Cardiac septum (tissue), 1 donor: ENCODE results near the gene INSIG2. TPM values are rescaled to one million over a fixed set of nuclear protein-coding genes. Genes with fewer than 3 reads are reported as not detected.
A peak's percentile ranks its signal among the peaks of the same experiment; 100 is the strongest.

ENCODE experiments used
- DNase-seq: peaks from one replicate; pipeline ENCODE4 v3.0.0-alpha.2; 2020; ENCODE audit warnings: low spot score
- intact Hi-C: fragments of 100-400 bp; cut with DNase I; formaldehyde crosslinking; loops from one replicate; pipeline ENCODE4 v1.14.0; 2022
- long read RNA-seq: library from polyadenylated mRNA; unstranded; transcript quantifications from one replicate; pipeline ENCODE4 v2.0.0, GENCODE V29; 2021
- total RNA-seq: library from RNA; stranded (reverse); fragmentation: NEBNext Ultra II Directional; extraction: Animal tissue kit (Norgen Biotek cat#: 25700); gene quantifications from one replicate; pipeline ENCODE4 v1.2.1, GENCODE V29; 2021
- donor health status: DM: no; HTN: no; CAD: no.

INSIG2 gene
- 14.0 TPM for total RNA-seq
- long read RNA-seq, transcript INSIG2-201 (6 exons, 2,590 nt), result major isoform, 24 of 34 reads
- long read RNA-seq, partial matches to known transcripts, result 0 of 34 reads
- long read RNA-seq, other reads (novel, unspliced or antisense), result 9 of 34 reads

DNA sequence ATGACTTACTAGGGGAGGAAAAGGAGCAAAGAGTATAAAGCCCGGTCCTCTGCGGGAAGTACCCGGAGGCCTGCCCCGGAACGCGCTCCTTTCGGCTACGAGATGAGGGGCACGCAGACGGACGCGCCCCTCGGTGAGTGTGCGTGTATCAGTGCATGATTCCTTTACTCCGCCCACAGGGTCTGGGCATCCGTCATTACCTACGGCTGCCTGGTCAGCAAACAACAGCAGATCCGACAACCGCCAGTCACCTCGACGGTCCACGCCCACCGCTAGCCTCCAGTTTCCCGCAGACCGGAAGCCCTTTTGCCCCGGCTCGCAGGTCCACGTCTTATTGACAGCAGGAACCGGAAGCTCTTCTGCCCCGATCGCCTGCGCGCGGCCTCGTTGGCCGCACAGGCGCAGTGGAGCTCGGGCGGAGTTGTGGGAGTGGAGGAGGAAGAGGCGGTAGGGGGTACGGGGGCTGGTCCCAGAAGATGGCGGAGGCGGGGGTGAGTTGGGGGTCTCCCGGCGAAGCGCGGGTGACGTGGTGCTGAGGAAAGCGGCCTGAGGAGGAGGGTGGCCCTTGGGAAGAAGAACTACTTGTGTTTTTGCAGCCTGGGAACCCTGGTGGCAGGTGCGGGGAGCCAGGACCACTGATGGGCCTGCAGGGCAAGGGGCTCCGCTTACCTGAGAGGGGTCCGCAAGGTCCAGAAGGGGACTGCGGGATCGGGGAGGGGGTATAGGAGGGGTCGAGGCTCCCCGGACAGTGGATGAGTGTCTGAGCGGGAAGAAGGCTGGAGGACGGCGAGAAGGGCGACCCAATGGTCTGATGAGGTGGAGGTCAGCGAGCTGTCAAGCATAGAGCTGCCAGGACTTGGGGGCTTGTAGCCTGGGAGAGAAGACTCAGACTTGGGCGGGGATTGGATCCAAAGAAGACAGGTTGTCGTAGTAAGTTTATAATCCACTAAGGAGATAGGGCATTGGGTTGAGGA, at the start of gene INSIG2:
Gene INSIG2 (plus strand): TSS at position 421 of the 974 bp plus-strand sequence. CDS start 8,086 bp downstream, outside the sequence.
- peak; percentile 97 for DNase-seq
- intact Hi-C loops, result loop anchor here (5.0 kb wide), 1 partner anchor 76 kb away; the partner anchor contains the start of gene CCDC93

DNA sequence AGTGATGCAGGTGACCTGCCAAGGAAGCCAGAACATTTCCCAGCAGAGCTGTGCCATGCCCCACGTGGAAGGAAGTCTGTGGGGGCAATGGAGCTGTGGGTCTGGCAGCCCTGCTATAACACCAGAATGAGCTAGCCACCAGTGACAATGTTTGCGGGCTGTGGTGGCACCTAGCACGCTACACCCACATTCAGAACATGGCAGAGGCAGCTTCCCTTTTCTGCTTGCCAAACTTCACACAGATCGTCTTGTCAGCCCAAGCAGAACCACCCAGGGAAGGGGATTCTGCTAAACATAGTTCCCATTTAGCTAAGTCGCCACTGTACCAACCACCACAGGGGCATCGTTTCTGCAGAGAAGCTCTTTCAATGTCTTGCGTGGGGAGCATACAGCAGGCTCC, 47.4 kb upstream of the INSIG2 start:
- intact Hi-C loops, result no loop called here
- DNase-seq, result no peak

DNA sequence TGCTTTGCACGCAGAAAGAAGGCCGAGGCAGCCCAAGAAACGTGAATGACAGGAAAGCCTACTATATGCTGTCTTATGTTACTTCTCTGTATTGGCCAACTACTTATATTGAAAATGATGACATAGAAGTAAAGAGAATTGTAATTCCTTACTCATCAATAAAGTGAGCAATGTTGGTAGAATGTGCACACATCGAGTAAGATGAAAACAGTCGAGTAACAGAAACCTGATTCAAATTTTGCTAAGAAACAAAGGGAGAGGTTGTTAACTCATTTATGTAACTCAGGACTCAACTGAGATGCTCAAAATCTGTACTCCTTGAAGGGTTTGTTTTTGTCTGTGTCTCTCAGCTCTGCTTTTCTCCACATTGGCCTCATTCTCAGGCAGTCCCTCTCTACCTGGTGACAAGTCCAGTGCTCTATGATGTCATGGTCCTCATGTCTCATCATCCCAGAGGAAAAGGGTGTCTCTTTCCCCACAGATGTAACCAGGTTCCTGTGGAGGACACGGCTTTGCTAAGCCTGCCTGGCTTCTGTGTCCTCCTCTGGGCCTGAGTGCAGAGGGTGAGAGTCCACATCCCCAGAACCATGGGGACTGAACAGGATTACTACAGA, 44.1 kb upstream of the INSIG2 start:
- intact Hi-C loops, result no loop called here
- DNase-seq, result no peak

DNA sequence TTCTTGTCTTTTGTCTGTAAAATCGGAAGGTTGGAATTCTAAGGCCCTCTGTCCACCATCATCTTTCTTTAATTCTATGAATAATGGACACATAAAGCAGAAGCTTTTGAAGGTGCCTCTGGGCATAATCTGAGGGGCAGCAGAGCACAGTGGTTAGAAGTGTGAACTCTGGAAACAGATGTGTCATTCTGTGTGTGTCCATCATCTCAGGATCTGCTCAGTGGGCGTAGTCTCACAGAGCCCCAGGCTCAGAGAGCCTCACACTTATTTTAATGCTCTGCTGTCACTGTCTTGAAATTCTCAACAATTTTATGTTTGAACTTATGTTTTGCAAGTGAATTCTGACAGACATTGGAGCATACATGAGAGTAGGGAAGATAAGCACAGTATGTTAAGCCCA, 43.4 kb upstream of the INSIG2 start:
- DNase-seq, result no peak
- intact Hi-C loops, result loop anchor here (5.0 kb wide), 1 partner anchor 812 kb away; no protein-coding TSS in a partner anchor

DNA sequence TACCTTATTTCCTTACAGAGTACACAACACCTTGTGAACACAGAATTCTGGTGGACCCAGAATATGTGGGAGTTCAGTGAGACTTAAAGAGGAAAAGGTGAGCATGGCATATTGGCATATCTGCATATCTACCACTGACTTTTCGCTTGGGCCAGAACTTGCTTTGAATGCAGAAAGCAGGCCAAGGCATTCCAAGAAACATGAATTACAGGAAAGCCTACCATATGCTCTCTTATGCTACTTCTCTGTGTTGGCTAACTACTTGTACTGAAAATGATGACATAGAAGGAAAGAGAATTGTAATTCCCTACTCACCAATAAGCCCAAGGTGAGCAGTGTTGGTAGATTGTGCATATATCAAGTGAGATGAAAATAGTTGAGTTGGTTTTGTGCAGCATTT, 43.0 kb upstream of the INSIG2 start:
- intact Hi-C loops, result loop anchor here (5.0 kb wide), 1 partner anchor 812 kb away; no protein-coding TSS in a partner anchor
- no peak for DNase-seq

DNA sequence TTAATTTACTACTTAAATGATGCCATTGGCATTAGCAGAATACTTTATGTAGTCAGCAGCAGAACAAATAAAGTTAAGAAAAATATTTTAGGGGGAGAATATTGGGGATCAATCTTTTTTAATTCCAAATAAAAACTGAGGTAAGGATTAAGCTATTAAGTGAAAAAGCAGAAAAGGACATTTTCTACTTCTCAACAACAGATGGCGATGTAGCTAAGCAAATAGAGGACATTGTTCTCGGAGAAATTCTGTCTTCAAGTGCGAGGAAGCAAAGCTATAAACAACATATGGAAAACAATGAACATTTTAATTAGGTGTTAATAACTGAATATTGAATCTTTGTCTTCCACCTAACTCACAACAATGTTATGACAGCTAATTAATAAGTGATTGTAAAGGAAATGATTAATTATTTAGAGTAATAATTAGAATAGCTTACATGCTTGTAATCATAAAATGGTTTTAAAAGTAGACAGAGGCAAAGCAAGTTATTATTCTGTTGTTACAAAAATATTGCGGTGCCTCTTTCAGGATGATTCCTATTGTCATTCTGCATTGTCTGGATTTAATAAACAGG, 41.5 kb upstream of the INSIG2 start:
- intact Hi-C loops, result loop anchor here (5.0 kb wide), 1 partner anchor 811 kb away; no protein-coding TSS in a partner anchor
- no peak for DNase-seq

DNA sequence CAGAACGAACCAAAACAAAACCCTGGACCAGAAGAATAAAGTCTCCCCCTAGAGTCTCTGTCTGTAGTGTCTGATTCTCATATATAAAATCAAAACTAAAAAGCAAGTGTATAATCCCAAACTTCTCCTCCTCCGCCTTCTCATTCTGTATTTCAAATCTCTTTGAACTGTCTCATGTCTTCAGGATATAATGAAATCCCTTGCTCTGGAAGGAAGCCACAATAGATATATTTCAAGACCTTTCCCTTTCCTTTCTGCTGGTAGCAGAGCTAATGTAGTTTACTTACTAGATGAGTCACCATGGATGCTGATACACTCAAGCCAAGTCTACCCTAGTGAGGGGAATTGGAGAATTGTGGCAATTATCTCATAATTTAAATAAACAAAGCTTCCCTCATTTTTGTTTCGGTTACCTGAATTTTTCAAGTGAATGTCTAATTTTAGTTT, 40.9 kb upstream of the INSIG2 start:
- DNase-seq, result no peak
- intact Hi-C loops, result loop anchor here (5.0 kb wide), 1 partner anchor 810 kb away; no protein-coding TSS in a partner anchor

DNA sequence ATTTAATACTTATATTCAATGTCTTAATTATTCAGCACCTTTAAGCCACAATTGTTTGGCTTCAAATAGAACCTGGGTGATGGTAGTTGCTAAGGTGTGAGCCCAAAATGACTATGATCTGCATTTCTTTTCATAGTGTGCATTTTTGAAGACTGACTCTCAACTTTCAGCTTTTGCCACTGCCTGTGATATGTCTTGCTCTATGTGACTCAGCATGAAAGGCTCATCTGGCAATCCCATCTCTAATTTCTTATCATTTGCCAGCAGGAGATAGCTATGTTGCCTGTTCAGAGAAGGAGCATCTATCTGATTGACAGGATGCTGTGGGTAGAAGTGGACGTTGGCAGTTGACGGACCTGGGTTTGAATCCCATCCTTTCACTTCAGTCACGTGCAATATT, 39.9 kb upstream of the INSIG2 start:
- DNase-seq, result no peak
- intact Hi-C loops, result loop anchor here (5.0 kb wide), 1 partner anchor 809 kb away; no protein-coding TSS in a partner anchor

DNA sequence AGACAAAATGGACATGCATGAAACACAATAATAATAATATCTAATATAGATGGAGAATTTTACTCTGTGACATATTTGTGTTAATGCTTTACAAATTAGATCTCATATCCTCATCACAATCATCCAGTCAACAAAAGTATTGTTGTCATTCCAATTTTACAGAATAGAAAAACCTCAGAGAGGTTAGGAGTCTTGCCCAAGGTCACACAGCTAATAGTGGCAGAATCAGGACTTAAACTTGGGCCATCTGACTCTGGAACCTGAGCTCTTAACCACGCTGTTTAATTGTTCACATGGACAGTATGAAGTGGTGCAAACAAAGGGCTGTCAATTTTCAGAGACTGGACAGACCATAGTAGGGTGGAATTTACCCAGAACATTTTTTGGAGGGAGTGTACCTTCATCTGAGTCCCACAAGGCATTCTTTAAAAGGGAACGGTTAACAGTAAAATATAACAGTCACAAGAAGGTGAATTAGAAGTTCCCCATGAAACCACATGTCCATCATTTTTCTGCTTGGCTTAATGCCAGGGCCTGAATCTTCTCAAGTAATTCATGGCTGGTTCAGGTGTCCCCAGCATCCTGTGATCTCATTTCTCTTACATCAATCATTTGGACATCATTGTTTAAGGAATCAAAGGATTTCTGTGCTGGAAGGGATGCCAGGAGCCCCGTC, 39.0 kb upstream of the INSIG2 start:
- intact Hi-C loops, result loop anchor here (5.0 kb wide), 1 partner anchor 808 kb away; no protein-coding TSS in a partner anchor
- DNase-seq, result no peak

DNA sequence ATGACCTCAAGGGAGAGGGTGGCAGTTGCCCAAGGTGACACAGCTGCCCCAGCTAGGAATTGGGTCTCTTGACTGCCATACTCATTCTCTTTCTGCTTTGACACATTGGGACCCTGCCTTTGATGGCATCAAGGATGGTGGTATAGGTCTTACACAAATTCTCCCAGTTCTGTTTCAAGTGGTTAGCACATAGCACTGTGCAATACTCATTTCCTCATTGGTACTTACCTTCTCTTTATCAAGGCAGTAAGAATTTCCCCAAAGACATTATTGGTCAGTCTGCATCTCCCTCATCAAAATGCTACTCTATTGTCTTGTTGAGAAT, 38.5 kb upstream of the INSIG2 start:
- no peak for DNase-seq
- intact Hi-C loops, result loop anchor here (5.0 kb wide), 1 partner anchor 808 kb away; no protein-coding TSS in a partner anchor

DNA sequence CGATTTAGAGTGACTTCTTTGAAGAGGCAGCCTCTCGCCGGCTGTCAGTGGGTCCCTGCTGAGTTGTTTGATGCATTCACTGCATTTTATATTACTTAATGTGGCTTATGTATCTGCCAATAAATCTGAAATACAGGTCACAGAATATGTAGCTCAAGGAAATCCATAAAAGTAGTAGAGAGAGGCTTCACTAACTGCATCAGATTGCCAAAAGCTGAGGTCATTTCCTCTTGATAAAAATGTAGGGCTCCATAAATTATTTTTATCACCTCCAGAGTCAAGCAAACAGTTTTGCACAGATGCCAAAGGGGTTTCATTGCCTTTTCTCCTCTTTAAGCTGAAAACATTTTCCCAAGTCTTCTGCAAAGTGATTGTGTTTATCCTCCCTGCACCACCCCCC, 37.9 kb upstream of the INSIG2 start:
- intact Hi-C loops, result no loop called here
- DNase-seq, result no peak

DNA sequence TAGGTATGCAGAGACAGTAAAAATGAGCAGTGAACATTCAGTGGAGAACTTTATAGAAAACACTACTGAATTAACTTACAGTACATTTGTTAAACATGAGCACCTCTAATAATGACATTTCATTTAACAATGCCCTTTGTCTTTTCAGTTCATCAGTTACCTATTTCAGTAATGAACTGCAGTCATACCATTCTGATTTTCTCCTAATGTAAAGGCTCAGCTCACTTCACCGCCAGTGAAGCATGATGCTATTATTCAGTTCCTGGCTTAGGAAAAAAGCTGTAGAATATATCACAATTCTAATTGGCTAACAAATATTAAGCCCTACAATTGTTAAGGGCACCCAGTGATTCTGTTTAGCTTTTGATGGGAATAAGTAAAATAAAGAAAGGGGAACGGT, 37.3 kb upstream of the INSIG2 start:
- no peak for DNase-seq
- intact Hi-C loops, result no loop called here

DNA sequence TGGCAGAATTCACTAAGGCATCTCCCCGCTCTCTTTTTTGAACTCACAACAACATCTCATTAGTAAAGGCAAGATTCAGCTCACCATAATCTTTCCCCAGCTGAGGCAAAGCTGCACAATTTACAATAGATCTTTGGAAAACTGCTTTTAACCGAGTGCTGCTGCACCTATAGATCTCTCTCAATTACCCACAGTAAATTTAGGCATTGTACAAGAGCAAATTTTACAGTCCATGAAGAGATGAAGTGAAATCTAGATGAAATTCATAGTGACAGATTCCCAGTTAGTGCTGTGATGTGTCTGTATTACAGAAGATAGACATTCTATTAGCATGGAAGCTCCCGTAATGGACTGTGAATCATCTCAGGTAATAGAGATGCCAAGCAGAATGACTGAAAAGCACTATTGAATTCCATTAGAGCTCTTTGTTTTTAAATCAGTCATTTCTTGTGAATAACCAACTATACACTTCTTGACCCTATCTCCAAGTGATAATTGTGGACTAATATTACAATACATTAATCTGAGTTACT, 36.4 kb upstream of the INSIG2 start:
- intact Hi-C loops, result no loop called here
- no peak for DNase-seq

DNA sequence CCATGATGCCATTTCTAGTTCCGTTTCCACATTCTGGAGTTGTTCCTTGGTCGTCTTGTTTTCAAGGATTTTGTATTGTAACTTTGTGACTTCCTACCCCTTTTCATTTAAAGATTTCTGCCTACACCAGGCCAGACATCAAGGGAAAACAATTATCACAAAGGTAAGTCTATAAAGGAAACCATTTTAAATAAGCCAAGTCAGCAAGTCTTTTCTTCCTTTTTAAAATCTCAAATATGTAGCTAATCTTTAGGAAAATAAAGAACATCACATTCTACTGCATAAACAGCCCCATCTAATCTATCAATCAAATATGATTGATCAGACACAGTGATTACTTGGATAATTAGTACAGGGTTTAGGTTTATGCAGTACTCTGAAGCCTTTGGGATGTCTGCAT, 35.8 kb upstream of the INSIG2 start:
- intact Hi-C loops, result no loop called here
- DNase-seq, result no peak

DNA sequence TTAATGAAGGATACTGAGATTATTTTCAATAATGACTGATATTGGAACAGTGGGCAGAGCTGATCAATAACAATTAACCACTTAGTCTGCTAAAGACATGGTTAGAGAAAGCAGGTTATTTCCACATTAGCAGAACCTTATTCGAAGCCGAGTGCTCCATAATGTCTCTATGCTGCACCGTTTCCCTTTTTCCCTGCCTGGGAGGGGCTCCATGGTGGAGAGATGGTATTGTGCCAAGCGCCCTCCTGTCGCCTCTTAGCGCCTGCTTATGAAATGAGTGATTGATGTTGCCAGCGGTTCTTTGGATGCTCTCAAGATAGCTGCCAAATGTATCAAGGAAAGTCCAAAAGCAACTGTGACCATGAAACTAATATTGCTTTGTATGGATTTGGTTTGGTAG, 34.6 kb upstream of the INSIG2 start:
- intact Hi-C loops, result no loop called here

DNA sequence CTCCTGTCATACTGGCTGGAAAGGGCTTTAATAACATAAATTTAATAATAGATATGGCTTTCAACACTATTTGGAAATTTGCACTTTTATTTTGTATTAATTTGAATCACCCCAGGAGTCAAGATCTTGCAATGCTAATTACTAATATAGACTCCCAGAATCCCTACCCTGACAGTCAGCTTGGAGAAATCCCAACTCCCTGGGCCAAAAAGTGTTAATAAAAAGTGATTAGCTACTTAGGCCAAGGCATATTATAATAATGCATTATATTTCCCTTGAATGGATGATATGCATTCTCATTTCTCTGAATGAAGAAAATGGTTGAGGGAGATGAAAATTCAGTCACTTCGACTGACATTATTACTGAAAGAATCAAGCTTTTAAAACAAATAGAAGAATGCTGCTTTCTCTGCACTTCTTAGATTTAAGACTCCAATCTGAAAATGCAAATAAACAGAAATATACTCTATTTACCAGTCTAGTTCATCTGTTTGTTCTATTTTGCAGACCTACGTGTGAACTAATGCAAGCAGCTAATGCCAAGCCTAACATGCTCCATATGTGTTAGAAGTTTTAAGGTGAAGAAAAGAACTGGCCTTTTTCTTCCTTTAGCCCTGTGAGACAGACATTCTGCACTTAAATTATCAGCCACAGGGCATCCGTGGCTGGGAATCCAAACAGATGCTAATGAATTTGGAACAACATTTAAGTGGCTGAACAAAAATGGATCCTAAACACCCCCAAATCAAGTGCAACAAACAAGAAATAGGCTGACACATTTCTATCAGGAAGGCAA, 33.9 kb upstream of the INSIG2 start:
- intact Hi-C loops, result no loop called here
- DNase-seq, result no peak

More for the DNA sequence above, 34.6 kb upstream of the INSIG2 start:
- no peak for DNase-seq

DNA sequence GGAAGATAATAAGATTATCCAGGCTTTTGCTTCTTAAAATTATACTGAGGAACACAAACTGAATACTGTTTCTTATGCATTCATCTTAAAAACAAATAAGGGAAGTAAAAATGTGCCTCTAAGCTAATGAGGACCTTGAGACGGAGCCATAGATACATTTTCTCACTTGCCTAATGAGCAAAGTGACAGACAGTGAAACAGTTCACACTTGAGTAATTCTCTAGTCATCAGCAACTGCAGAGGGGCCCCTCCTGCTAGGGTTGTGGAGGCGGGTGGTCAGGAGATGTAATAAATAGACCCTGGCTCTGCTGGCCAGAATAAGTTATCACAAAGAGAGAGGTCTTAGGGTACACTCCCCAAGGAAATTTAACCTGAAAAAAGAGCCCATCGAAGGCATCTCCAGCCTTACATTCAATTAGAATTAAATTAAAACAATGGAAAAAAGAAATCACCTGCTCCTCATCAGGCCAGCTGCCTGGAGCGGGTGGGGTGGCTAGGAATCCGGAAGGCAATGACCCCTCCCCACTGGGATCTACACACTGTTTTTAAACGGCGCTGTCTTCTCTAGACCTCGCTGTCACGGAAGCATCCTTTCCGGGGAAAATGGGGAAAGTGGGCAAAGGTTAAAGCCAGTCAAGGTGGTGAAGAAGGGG, 32.6 kb upstream of the INSIG2 start:
- intact Hi-C loops, result no loop called here
- no peak for DNase-seq

DNA sequence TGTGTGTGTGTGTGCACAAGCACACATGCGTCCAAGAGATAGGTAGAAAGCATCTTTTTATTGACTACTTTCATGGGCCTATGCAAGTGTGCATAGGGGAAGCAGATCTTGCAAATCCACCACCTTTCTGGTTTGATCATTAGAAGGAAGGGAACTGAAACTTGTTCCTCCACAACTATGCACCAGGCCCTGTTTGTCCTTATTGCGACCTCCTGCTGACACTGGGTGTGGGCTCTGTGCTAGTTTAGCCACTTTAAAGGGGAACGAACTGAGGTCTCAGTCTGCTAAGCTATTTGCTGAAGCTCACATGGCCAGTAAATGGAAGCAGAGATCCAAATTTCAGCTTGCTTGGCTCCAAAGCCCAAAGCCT, 32.1 kb upstream of the INSIG2 start:
- intact Hi-C loops, result no loop called here
- no peak for DNase-seq
